Testis (tissue), 3 donors: Measurements from ENCODE around the gene TTC27. TPM values are rescaled to one million over a fixed set of nuclear protein-coding genes. Genes with fewer than 3 reads are reported as not detected.

Experiments used
- DNase-seq: peaks from one replicate; pipeline ENCODE4 v3.0.0-alpha.2; 2019
- H3K27ac ChIP-seq, 2 donors: fragments of 200-600 bp; sonication (generic); one replicate each; pipeline ENCODE4 v1.5.1; 2019
- H3K27me3 ChIP-seq: fragments of 200-600 bp; sonication (generic); one replicate; pipeline ENCODE4 v1.5.1; 2019
- H3K36me3 ChIP-seq: fragments of 200-600 bp; sonication (generic); one replicate; pipeline ENCODE4 v1.5.1; 2017; ENCODE audit warnings: low read depth; ENCODE audit errors: missing control alignments
- H3K4me1 ChIP-seq: fragments of 200-600 bp; sonication (generic); one replicate; pipeline ENCODE4 v1.5.1; 2019
- H3K4me3 ChIP-seq, 2 donors: fragments of 200-600 bp; sonication (generic); one replicate each; pipeline ENCODE4 v1.5.1; 2017 to 2019
- H3K9me3 ChIP-seq: fragments of 200-600 bp; sonication (generic); one replicate; pipeline ENCODE4 v1.5.1; 2017
- POLR2A ChIP-seq: fragments of 450-650 bp; IDR thresholded peaks from one replicate; pipeline ENCODE4 v1.6.1; 2017; ENCODE audit warnings: antibody characterized with exemption, mild to moderate bottlenecking, moderate library complexity
- WGBS, 2 donors: methylation state at CpG; one replicate each; pipeline ENCODE4 v1.1.5; 2018; 5-methylcytosine and 5-hydroxymethylcytosine counted together
- intact Hi-C: fragments of 100-400 bp; cut with DNase I; formaldehyde crosslinking; loops from one replicate; pipeline ENCODE4 v1.15.1; 2023; ENCODE audit warnings: low total_unique reads
- polyA plus RNA-seq: library from polyadenylated mRNA; stranded (reverse); fragments of 350-450 nt; fragmentation: Illumina TruSeq; extraction: RNeasy Lipid Tissue Mini Kit (QIAGEN cat#74804); gene quantifications from one replicate; pipeline ENCODE4 v1.2.3, GENCODE V29; 2014; ENCODE audit warnings: low read depth, low replicate concordance; ENCODE audit not compliant: insufficient read depth
- total RNA-seq, 2 donors: library from RNA; depleted of rRNA; stranded (reverse); fragments of >200 nt; gene quantifications; one replicate each; pipeline ENCODE4 v1.2.3, GENCODE V29; 2016
- TF ChIP-seq, protein P1 (sequence below), 3 experiments: fragments of 450-650 bp in 2 of 3; fragments of 200-600 bp in 1 of 3; sonication (generic) in 1 of 3; IDR thresholded peaks; one replicate each; pipeline ENCODE4 v1.5.1; 2016 to 2019; ENCODE audit warnings: antibody characterized with exemption in 3 of 3, mild to moderate bottlenecking in 2 of 3, moderate library complexity in 1 of 3

The TTC27 gene
- total and polyA plus RNA-seq, 3 donors from 2014 or later: 21.6 to 32.9 (median 26.7) TPM

GRCh38 chr2:32825291-32825712 is 197.5 kb downstream of the TTC27 start:
- WGBS, 2 donors: 48 to 56% methylated on average over 6 of the region's 6 CpGs
- H3K27ac ChIP-seq: no peak overlapping the region
- no peaks in the 10 kb centered on the region for H3K9me3 ChIP-seq
- H3K27me3 ChIP-seq: no peaks in the 10 kb centered on the region
- DNase-seq: peak; percentile 63
- TF ChIP-seq, protein P1, sequence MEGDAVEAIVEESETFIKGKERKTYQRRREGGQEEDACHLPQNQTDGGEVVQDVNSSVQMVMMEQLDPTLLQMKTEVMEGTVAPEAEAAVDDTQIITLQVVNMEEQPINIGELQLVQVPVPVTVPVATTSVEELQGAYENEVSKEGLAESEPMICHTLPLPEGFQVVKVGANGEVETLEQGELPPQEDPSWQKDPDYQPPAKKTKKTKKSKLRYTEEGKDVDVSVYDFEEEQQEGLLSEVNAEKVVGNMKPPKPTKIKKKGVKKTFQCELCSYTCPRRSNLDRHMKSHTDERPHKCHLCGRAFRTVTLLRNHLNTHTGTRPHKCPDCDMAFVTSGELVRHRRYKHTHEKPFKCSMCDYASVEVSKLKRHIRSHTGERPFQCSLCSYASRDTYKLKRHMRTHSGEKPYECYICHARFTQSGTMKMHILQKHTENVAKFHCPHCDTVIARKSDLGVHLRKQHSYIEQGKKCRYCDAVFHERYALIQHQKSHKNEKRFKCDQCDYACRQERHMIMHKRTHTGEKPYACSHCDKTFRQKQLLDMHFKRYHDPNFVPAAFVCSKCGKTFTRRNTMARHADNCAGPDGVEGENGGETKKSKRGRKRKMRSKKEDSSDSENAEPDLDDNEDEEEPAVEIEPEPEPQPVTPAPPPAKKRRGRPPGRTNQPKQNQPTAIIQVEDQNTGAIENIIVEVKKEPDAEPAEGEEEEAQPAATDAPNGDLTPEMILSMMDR (IDR thresholded peaks at IDR 0.05): no peak
- TF ChIP-seq POLR2A: no peak
- H3K4me3 ChIP-seq: no peak overlapping the region
- intact Hi-C loops: no loop called here
- H3K4me1 ChIP-seq: peaks cover 10% of the 10 kb centered on the region
- no peaks in the 10 kb centered on the region for H3K36me3 ChIP-seq

GRCh38 chr2:32830196-32830595 is 202.3 kb downstream of the TTC27 start:
- no peak overlapping the region for H3K4me3 ChIP-seq
- TF ChIP-seq, protein P1 (IDR thresholded peaks at IDR 0.05): no peak
- no peak for TF ChIP-seq POLR2A
- H3K27ac ChIP-seq: no peak overlapping the region
- peaks cover 4% of the 10 kb centered on the region for H3K4me1 ChIP-seq
- H3K36me3 ChIP-seq: no peaks in the 10 kb centered on the region
- DNase-seq: no peak
- H3K9me3 ChIP-seq: no peaks in the 10 kb centered on the region
- WGBS, 2 donors: 82 to 95% methylated on average over 1 of the region's 1 CpG
- intact Hi-C loops: no loop called here
- H3K27me3 ChIP-seq: no peaks in the 10 kb centered on the region

GRCh38 chr2:32832821-32833220 is 205.0 kb downstream of the TTC27 start:
- H3K27ac ChIP-seq: no peak overlapping the region
- no peak for DNase-seq
- no peaks in the 10 kb centered on the region for H3K36me3 ChIP-seq
- TF ChIP-seq, protein P1 (IDR thresholded peaks at IDR 0.05): no peak
- TF ChIP-seq POLR2A: no peak
- no peaks in the 10 kb centered on the region for H3K9me3 ChIP-seq
- no peaks in the 10 kb centered on the region for H3K4me1 ChIP-seq
- H3K4me3 ChIP-seq: no peak overlapping the region
- intact Hi-C loops: no loop called here
- no peaks in the 10 kb centered on the region for H3K27me3 ChIP-seq
- 69 to 72% methylated on average over 2 of the region's 2 CpGs for WGBS, 2 donors

GRCh38 chr2:32833709-32834108 is 205.9 kb downstream of the TTC27 start:
- Histone ChIP-seq H3K27me3 (no peaks in the 10 kb centered on the region), H3K9me3 (no peaks in the 10 kb centered on the region), H3K4me3 (no peak overlapping the region), H3K4me1 (no peaks in the 10 kb centered on the region), H3K36me3 (no peaks in the 10 kb centered on the region), H3K27ac (no peak overlapping the region)
- no peak for DNase-seq
- intact Hi-C loops: no loop called here
- 47 to 54% methylated on average over 2 of the region's 2 CpGs for WGBS, 2 donors
- no peak for TF ChIP-seq POLR2A
- TF ChIP-seq, protein P1 (IDR thresholded peaks at IDR 0.05): no peak

DNA sequence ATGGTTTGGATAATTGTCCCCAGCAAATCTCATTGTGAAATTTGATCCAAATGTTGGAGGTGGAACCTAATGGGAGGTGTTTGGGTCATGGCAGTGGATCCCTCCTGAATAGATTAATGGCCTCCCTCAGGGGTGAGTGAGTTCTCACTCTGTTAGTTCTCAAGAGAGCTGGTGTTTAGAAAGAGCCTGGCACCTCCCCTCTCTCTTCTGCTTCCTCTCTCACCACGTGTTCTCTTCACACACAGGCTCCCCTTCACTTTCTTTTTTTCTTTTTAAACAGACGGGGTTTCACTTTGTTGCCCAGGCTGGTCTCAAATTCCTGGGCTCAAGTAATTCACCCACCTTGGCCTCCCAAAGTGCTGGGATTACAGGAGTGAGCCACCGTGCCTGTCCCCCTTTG is 207.3 kb downstream of the TTC27 start:
- H3K27ac ChIP-seq: no peak overlapping the region
- H3K36me3 ChIP-seq: no peaks in the 10 kb centered on the region
- H3K9me3 ChIP-seq: no peaks in the 10 kb centered on the region
- no peak for DNase-seq
- no peak for TF ChIP-seq POLR2A
- TF ChIP-seq, protein P1 (IDR thresholded peaks at IDR 0.05): no peak
- H3K4me1 ChIP-seq: no peaks in the 10 kb centered on the region
- 72 to 79% methylated on average over 3 of the region's 3 CpGs for WGBS, 2 donors
- H3K4me3 ChIP-seq: no peak overlapping the region
- no peaks in the 10 kb centered on the region for H3K27me3 ChIP-seq
- intact Hi-C loops: no loop called here
